Activated effector memory CD4-positive, alpha-beta T cell treated with anti-CD3 and anti-CD28 coated beads, Interleukin-2, amount 50 U/mL, for 16 hours (primary cell): Measurements from ENCODE around the gene CLRN2.

Experiments
- DNase-seq: peaks from one replicate; pipeline ENCODE4 v3.0.0-alpha.2; 2020

Gene CLRN2, protein sequence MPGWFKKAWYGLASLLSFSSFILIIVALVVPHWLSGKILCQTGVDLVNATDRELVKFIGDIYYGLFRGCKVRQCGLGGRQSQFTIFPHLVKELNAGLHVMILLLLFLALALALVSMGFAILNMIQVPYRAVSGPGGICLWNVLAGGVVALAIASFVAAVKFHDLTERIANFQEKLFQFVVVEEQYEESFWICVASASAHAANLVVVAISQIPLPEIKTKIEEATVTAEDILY

DNA sequence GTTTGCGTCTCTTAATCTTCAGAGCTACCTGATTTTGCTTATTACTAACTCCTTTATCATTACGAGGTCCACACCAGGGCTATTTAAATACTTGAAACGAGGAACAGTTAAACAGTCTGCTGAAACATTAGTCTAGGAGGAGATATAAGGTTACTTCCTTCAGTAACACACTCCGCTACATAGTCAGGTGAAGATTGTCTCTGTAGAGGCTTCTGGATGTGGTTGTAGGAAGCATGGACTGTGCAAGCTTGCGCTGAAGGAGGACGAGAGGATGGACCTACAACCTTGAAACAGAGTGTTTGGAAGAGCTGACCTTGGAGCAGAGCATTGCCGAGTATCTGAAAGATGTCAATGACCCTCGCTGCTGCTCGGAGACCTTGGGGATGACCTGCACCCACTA lies at the start of gene CLRN2:
CLRN2 (plus strand) TSS at position 301 of the 400 bp plus-strand sequence. CDS start 102 bp downstream, outside the sequence.
- no peak for DNase-seq

- DNase-seq, result no peak
These were observed 46.2 kb upstream of the CLRN2 start for GRCh38 chr4:17468619-17469221.

DNA sequence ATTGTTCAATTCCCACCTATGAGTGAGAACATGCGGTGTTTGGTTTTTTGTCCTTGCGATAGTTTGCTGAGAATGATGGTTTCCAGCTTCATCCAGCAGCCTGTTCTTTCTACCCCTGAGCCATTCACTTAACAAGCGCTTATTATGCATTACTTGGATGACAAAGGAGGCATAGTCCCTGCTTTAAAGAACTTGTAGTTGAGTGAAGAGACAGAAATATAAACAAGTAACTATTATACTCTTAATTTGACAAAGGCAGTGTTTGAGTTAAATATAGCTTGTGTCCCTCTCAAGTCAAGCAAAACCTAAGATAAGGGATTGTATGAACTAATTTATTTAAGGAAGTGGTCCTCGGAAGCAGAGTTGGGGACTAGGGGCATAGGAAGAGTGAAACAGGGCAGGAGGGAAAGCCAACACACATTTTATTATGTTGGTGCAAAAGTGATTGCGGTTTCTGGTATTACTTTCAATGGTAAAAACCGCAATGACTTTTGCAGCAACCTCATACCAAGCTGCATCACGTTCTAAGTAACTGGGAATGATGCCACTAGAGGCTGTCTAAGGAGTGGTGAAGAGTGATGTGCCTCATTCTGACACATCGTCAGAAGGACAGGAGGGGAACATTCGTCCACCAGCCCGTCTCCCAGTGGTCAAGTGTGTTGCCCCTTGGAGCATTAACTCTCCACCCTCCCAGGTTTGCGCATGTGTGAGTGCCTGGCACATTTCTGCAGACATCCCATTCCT lies 44.9 kb upstream of the CLRN2 start:
- DNase-seq, result no peak

- DNase-seq, result no peak
These were observed 39.5 kb upstream of the CLRN2 start for GRCh38 chr4:17475481-17475880.

DNA sequence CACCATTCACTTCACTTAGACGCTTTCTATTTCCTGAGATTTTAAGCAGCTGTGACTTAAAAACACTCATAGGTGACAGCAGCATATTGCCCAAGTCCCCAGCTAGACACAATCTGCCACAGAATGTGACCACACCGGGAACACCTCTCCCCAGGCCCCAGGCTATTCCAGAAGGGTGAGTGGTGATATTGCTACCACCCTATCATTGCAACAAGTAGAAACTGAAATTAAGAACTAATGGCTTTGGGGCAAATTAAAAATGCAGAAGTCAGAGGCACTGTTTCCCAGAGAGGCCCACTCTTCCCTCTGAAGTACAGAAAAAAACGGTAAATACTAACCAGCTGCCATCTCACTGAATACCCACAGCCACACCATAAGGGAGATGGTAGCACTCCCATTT lies 38.1 kb upstream of the CLRN2 start:
- no peak for DNase-seq

DNA sequence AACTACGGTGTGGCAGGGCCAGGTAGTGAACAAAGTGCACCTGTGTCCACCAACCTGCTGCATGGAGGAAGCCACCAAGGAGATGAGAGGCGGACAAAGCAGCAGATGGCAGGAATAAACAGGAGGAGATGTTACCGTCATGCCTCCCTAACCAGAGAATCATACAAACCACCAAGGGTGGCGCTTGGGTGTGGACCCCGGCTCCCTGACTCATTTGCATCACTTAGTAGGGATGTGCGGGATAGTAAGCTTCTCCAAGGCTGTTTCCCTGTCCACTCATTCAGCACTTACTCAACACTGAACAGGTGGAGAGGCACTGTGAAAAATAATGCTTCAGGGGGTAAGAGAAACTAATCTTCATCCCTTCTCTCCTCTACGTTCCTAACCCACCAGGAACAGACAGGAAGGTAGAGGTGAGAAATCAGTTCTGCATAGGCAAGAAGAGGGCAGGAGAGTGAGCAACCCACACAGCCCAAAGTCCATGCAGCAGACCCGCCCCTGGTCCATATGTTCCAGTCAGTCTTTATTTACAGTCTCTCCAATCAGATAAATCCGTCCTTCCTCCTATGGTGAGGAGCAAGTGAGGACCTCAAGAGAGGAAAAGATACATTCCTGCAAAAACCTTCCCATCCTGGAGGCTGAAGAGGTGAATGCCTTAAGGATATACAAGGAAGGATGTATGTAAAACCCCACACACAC lies 37.0 kb upstream of the CLRN2 start:
- DNase-seq, result no peak

DNA sequence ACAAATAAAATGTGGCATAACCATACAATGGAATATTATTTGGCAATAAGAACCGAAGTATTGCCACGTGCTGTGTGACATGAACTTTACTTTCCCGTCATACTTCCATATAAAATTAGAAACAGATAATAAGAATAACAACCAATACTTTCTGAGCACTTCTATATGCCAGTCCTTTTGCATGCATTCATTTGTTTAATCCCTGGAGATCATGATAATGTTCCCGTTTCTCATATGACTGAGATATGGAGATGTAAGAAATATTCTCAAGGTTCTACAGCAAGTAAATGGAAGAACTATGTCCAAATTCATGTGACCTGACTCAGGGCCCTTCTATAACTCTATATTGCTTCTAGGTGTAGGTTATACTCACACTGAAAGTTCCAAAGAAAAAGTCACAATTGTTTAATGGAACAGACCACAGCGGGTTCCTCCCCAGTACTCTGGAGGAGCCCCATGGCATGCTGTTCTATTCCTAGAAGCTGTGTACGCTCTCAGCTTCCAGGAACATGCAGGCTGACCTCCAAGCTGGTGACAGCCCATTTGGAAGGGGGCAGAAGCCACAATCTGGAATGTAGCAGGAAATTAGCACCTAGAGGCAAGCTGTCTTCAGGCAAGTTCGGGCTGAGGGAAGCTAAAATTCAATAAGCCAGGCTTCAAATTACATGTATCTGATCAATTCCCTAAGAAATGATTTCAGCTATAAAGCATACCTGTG lies 34.6 kb upstream of the CLRN2 start:
- DNase-seq, result no peak

DNA sequence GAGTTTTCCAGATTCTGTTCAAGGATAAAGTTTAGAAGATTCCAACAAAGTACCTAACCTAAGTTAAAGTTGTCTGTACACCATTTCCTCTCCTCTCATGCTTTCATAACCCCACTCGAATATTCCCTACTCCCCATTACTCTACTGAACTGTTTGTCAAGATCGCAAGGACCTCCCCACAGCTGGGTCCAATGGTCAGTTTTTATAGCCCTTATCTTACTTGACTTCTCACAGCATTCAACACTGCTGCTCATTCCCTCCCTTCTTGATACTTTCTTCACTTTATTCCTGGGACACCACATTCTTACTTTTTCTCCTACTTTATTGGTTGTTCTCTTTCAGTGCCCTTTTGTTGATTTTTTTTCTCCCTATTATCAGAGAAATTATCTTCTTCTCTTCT lies 34.0 kb upstream of the CLRN2 start:
- DNase-seq, result no peak

DNA sequence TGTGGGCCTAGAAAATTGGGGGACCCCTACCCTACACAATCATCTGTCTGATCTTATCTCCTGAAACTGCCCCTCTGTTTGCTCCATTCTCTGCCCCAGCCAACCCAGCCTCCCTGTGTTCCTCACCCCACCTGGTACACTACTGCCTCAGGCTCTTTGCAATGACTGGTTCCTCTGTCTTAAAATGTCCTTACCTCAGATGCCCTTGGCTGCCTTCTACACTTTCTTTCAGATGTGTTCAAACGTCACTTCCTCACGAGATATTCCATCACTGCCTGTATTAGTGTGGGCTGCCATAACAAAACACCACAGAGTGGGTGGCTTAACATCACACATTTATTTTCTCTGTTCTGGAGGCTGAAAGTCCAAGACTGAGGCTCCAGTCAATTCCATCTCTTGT lies 32.2 kb upstream of the CLRN2 start:
- DNase-seq, result no peak

- no peak for DNase-seq
These were observed 25.8 kb upstream of the CLRN2 start for GRCh38 chr4:17489123-17489522.

GRCh38 chr4:17489721-17490120 lies 25.2 kb upstream of the CLRN2 start:
- no peak for DNase-seq

GRCh38 chr4:17490575-17491059 lies 24.3 kb upstream of the CLRN2 start:
- DNase-seq, result no peak

GRCh38 chr4:17491196-17491595 lies 23.8 kb upstream of the CLRN2 start:
- no peak for DNase-seq

- DNase-seq, result no peak
These were observed 22.8 kb upstream of the CLRN2 start for GRCh38 chr4:17492058-17492741.

- DNase-seq, result no peak
These were observed 22.1 kb upstream of the CLRN2 start for GRCh38 chr4:17492876-17493275.

- DNase-seq, result no peak
These were observed 21.3 kb upstream of the CLRN2 start for GRCh38 chr4:17493619-17494018.

DNA sequence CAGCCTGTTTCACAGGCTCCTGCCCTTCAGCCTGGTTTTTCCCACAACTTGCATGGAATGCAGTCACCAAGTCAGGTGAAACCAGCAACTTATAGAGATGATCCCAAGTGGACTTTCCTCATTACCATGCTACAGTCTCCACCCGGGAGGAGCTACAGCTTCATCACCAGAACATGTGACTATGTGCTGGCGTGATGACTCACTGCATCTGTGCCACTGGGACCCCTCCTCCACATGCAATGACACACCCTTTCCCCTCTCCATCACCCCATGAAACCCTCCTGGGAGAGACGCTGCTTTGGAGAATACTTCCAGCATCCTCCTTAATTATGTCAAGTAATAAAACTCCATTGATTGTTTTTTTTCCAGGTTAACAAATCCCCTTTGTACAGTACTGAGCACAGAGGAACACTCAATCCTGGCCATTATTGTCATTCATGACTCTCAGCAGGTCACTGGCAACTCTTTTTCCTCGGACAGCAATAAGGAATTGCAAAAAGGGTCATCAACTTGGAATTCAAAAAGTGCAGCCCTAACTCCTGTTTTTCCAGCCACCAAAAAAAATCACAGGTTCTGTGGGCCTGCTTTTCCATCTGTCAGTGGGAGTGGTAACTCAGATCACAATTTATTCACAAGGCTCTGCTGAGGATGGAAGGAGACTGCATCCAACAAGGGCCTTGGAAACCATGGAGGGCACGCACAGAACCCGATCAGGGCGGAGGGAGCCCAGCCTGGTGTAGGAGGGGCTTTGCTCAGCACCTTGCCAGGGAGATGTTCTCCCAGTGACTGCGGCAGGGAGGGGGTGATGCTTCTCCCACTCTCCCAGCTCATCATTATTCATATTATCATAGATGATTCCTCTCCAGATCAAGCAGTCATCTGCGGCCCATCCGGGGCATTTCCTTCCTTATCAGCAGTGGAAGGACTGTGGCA lies 20.4 kb upstream of the CLRN2 start:
- DNase-seq, result peak; percentile 66

GRCh38 chr4:17497890-17498523 lies 17.0 kb upstream of the CLRN2 start:
- no peak for DNase-seq

DNA sequence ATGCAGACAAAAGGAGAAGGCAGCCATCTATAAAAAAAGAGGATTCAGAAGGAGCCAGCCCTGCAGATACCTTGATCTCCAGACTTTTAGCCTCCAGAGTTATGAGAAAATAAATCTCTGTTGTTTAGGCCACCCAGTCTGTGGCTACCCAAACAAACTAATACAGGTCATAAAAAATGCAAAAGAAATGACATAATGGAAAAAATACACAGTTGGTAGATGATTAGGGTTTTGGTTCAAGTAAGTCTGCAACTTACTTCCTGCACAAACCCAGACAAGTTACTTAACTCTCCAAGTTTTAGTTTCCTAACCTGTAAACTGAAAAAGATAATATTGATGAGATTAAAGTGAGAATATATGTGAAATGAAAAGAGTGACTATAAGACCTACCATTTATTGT lies 14.4 kb upstream of the CLRN2 start:
- no peak for DNase-seq

DNA sequence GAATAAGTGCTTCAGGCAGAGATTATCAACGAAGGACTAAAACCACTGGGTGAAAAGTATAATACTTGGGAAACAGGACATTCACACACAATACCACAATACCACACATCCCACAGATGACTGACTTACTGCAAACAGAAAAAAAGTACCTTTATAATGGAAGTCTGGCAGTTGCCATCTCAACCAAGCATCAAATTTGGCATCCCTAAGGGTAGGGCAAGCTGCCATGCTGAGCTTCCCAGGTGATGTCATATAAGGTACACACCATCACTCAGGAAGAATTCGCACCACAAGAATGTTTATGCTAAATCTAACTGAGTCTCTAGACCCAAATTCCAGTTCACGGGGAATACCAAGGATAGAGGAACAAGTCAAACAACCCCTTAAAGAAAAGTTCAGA lies 12.2 kb upstream of the CLRN2 start:
- DNase-seq, result no peak

DNA sequence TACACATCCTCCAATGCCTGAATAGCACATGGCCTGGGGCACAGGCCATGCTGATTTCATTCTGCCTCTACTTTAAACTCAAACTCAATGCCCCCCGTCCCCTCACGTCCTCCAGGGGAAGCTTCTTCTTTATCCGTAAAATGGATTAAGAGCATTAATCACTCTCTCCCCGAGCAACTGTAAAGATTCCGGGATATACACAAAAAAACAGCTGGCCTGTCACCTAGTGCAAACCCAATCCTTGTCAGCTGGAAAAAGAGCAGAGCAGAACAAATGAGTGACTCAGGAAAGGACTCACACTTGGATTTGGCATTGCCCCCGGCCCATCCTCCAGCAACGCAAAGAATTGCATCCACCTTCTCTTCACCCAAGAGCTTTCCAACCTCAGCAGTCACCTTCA lies 10.9 kb upstream of the CLRN2 start:
- DNase-seq, result no peak
